Adrenal gland (tissue), 12 donors: ENCODE data around the gene ABTB2. TPM values are rescaled to one million over a fixed set of nuclear protein-coding genes. Genes with fewer than 3 reads are reported as not detected.

ENCODE experiments used
- DNase-seq, 7 donors: peaks; one replicate each; pipeline ENCODE4 v3.0.0-alpha.2; 2019 to 2020
- H3K27ac ChIP-seq, 5 donors: fragments of 200-600 bp; sonication (generic) in 4 of 5; 1 replicate in 3 of 5; 2 replicates in 2 of 5; pipeline versions ENCODE4 v1.5.1 to v1.8.0; 2016 to 2020; ENCODE audit warnings: mild to moderate bottlenecking in 1 of 5
- H3K27me3 ChIP-seq: fragments of 200-600 bp; 2 replicates; pipeline ENCODE4 v1.8.0; 2021
- H3K36me3 ChIP-seq, 2 donors: fragments of 200-600 bp; replicated peaks in 1 of 2; 1 replicate in 1 of 2; 2 replicates in 1 of 2; pipeline versions ENCODE4 v1.5.1 to v1.8.0; 2018 to 2022
- H3K4me1 ChIP-seq, 2 donors: fragments of 200-600 bp; replicated peaks in 1 of 2; 1 replicate in 1 of 2; 2 replicates in 1 of 2; pipeline versions ENCODE4 v1.5.1 to v1.8.0; 2018 to 2021
- H3K4me3 ChIP-seq, 4 donors: fragments of 200-600 bp; sonication (generic) in 3 of 4; one replicate each; pipeline ENCODE4 v1.5.1; 2016 to 2018
- H3K9me3 ChIP-seq, 3 donors: fragments of 200-600 bp; sonication (generic) in 1 of 3; replicated peaks in 1 of 3; 1 replicate in 2 of 3; 2 replicates in 1 of 3; pipeline versions ENCODE4 v1.5.1 to v1.8.0; 2016 to 2021
- POLR2A ChIP-seq, 2 donors: fragments of 450-650 bp; IDR thresholded peaks; one replicate each; pipeline ENCODE4 v1.6.1; 2017; ENCODE audit warnings: antibody characterized with exemption in 2 of 2, mild to moderate bottlenecking in 2 of 2, moderate library complexity in 1 of 2
- WGBS, 4 donors: extraction: QIAGEN DNeasy Blood & Tissue Kit in 2 of 4; methylation state at CpG; one replicate each; pipeline versions ENCODE4 v1.1.5 to v1.1.7; 2013 to 2017; 5-methylcytosine and 5-hydroxymethylcytosine counted together
- intact Hi-C, 2 donors: fragments of 100-400 bp; cut with DNase I; formaldehyde crosslinking; loops; one replicate each; pipeline versions ENCODE4 v1.14.1 to v1.15.0; 2022 to 2023
- polyA plus RNA-seq, 3 donors: library from polyadenylated mRNA; stranded (reverse); fragments of 200-250 nt in 2 of 3; fragments of 350-450 nt in 1 of 3; fragmentation: Illumina TruSeq in 1 of 3; extraction: RNeasy Lipid Tissue Mini Kit (QIAGEN cat#74804) in 1 of 3; gene quantifications; one replicate each; pipeline ENCODE4 v1.2.3, GENCODE V29; 2013 to 2014
- total RNA-seq, 9 donors: library from RNA; depleted of rRNA in 4 of 9; stranded (reverse); fragments of >200 nt in 4 of 9; fragments of 120-200 nt in 1 of 9; fragmentation: NEBNext Ultra II Directional in 1 of 9; extraction: Animal tissue kit (Norgen Biotek cat#: 25700) in 1 of 9; gene quantifications; one replicate each; pipeline versions ENCODE4 v1.1.0 to v1.2.4, GENCODE V29; 2013 to 2023
- TF ChIP-seq, protein P1 (sequence below), 6 experiments: fragments of 450-650 bp in 4 of 6; fragments of 200-600 bp in 2 of 6; sonication (generic) in 1 of 6; IDR thresholded peaks; 1 replicate in 5 of 6; 2 replicates in 1 of 6; pipeline versions ENCODE4 v1.5.1 to v1.8.0; 2016 to 2021; ENCODE audit warnings: antibody characterized with exemption in 6 of 6, mild to moderate bottlenecking in 2 of 6, moderate library complexity in 1 of 6
- donor health status: healthy with polysubstance abuse.
- donor health status: Bipolar disorder and iron deficiency.
- donor health status: DM: yes; HTN: yes; CAD: no.
- donor health status: DM: no; HTN: no; CAD: no.
- donor health status: DM: no; HTN: no; CAD: no.
- donor health status: DM: yes; HTN: yes; CAD: no.

ABTB2 gene
- total and polyA plus RNA-seq, 12 donors: 1.9 to 32.3 (median 6.1) TPM

GRCh38 chr11:34205326-34206035 lies 152.3 kb downstream of the ABTB2 start:
- H3K27me3 ChIP-seq: no peaks in the 10 kb centered on the region
- H3K4me3 ChIP-seq: no peak overlapping the region
- no peak overlapping the region for H3K27ac ChIP-seq
- 67 to 71% (median 71%) methylated on average over 4 of the region's 4 CpGs for WGBS, 4 donors
- no peak for TF ChIP-seq POLR2A (IDR thresholded peaks at IDR 0.05)
- TF ChIP-seq, protein P1, sequence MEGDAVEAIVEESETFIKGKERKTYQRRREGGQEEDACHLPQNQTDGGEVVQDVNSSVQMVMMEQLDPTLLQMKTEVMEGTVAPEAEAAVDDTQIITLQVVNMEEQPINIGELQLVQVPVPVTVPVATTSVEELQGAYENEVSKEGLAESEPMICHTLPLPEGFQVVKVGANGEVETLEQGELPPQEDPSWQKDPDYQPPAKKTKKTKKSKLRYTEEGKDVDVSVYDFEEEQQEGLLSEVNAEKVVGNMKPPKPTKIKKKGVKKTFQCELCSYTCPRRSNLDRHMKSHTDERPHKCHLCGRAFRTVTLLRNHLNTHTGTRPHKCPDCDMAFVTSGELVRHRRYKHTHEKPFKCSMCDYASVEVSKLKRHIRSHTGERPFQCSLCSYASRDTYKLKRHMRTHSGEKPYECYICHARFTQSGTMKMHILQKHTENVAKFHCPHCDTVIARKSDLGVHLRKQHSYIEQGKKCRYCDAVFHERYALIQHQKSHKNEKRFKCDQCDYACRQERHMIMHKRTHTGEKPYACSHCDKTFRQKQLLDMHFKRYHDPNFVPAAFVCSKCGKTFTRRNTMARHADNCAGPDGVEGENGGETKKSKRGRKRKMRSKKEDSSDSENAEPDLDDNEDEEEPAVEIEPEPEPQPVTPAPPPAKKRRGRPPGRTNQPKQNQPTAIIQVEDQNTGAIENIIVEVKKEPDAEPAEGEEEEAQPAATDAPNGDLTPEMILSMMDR (IDR thresholded peaks at IDR 0.05): no peak
- intact Hi-C loops: no loop called here
- no peaks in the 10 kb centered on the region for H3K9me3 ChIP-seq
- H3K4me1 ChIP-seq: no peaks in the 10 kb centered on the region
- no peaks in the 10 kb centered on the region for H3K36me3 ChIP-seq
- DNase-seq: no peak

GRCh38 chr11:34204396-34205279 lies 153.2 kb downstream of the ABTB2 start:
- Histone ChIP-seq H3K4me3 (no peak overlapping the region), H3K27me3 (no peaks in the 10 kb centered on the region), H3K4me1 (no peaks in the 10 kb centered on the region), H3K27ac (no peak overlapping the region), H3K36me3 (no peaks in the 10 kb centered on the region), H3K9me3 (no peaks in the 10 kb centered on the region)
- intact Hi-C loops: no loop called here
- DNase-seq: no peak
- 88 to 90% (median 89%) methylated on average over 16 to 19 of the region's 19 CpGs for WGBS, 4 donors
- TF ChIP-seq POLR2A (IDR thresholded peaks at IDR 0.05): no peak
- TF ChIP-seq, protein P1 (IDR thresholded peaks at IDR 0.05): no peak

GRCh38 chr11:34203377-34203871 lies 154.4 kb downstream of the ABTB2 start:
- H3K4me3 ChIP-seq: no peak overlapping the region
- no peaks in the 10 kb centered on the region for H3K27me3 ChIP-seq
- no peaks in the 10 kb centered on the region for H3K9me3 ChIP-seq
- no peak for DNase-seq
- no peaks in the 10 kb centered on the region for H3K36me3 ChIP-seq
- H3K4me1 ChIP-seq: no peaks in the 10 kb centered on the region
- TF ChIP-seq, protein P1 (IDR thresholded peaks at IDR 0.05): no peak
- TF ChIP-seq POLR2A (IDR thresholded peaks at IDR 0.05): no peak
- intact Hi-C loops: no loop called here
- WGBS, 4 donors: 60 to 70% (median 66%) methylated on average over 5 of the region's 5 CpGs
- no peak overlapping the region for H3K27ac ChIP-seq

GRCh38 chr11:34201129-34201528 lies 156.7 kb downstream of the ABTB2 start:
- no peaks in the 10 kb centered on the region for H3K36me3 ChIP-seq
- H3K4me3 ChIP-seq: no peak overlapping the region
- WGBS, 4 donors: 77 to 82% (median 81%) methylated on average over 3 of the region's 3 CpGs
- TF ChIP-seq POLR2A (IDR thresholded peaks at IDR 0.05): no peak
- TF ChIP-seq, protein P1 (IDR thresholded peaks at IDR 0.05): no peak
- DNase-seq: no peak
- no peaks in the 10 kb centered on the region for H3K27me3 ChIP-seq
- H3K9me3 ChIP-seq: no peaks in the 10 kb centered on the region
- no peak overlapping the region for H3K27ac ChIP-seq
- intact Hi-C loops: no loop called here
- H3K4me1 ChIP-seq: no peaks in the 10 kb centered on the region
